SK-N-MC (cell line): Measurements from ENCODE around the gene CLEC17A.

ENCODE experiments used
- DNase-seq: peaks from one replicate; pipeline ENCODE4 v3.0.0-alpha.2; 2011; ENCODE audit warnings: low read depth, low spot score
- H3K27ac ChIP-seq: fragments of 200-600 bp; sonication (generic); 2 replicates; pipeline ENCODE4 v1.5.1; 2016; ENCODE audit warnings: mixed run types
- H3K36me3 ChIP-seq: fragments of 200-600 bp; sonication (generic); 2 replicates; pipeline ENCODE4 v1.6.1; 2017; ENCODE audit warnings: antibody characterized with exemption, low read length, mixed read lengths; ENCODE audit not compliant: insufficient read depth
- H3K4me3 ChIP-seq: fragments of 200-600 bp; sonication (generic); 2 replicates; pipeline ENCODE4 v1.5.1; 2016
- H3K9ac ChIP-seq: fragments of 200-600 bp; sonication (generic); 2 replicates; pipeline ENCODE4 v1.8.0; 2017; ENCODE audit warnings: mixed run types, mixed read lengths; ENCODE audit not compliant: insufficient read length
- H3K9me3 ChIP-seq: fragments of 200-600 bp; sonication (generic); 2 replicates; pipeline ENCODE4 v1.6.1; 2017; ENCODE audit warnings: low read depth, mild to moderate bottlenecking, antibody characterized with exemption, low read length, moderate library complexity, mixed read lengths
- EZH2 ChIP-seq: fragments of 200-600 bp; sonication (generic); IDR thresholded peaks from one replicate; pipeline ENCODE4 v1.6.1; 2017; ENCODE audit warnings: antibody characterized with exemption
- FOXP2 ChIP-seq: optimal IDR thresholded peaks from 2 replicates; pipeline ENCODE3; 2011; ENCODE audit warnings: mild to moderate bottlenecking, moderate library complexity; ENCODE audit not compliant: insufficient read depth; ENCODE audit errors: extremely low read length, control extremely low read depth
- POLR2AphosphoS5 ChIP-seq: IDR thresholded peaks from 2 replicates; pipeline ENCODE4 v1.6.1; 2012; ENCODE audit warnings: mild to moderate bottlenecking, low read depth, low read length, borderline replicate concordance

Gene CLEC17A

DNA sequence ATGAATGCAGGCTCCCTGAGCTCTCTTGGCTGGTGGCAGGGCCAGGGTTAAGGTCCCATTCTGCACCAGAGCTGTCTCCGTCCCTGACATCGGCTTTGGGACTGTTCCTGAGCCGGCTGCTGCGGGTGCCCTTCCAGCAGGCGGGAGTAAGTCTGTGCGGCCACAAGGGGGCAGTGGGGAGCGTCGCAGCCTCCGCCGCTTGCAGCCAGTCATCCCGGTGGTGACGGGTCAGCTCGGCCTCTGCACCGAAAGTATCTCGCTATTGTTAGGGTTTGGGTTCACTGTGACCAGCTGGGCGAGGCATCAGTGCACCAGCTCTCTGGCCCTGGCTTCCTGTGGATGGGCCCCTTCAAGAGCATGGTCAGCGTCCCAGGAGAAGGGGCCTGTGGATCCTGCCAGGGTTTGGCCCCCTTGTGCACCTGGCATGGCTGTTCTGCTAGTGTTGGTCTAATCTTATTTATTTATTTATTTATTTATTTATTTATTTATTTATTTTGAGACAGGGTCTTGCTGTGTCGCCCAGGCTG lies 26.2 kb upstream of the CLEC17A start:
- H3K36me3 ChIP-seq: no peaks in the 10 kb centered on the region
- no peak for DNase-seq
- H3K9ac ChIP-seq: no peak overlapping the region
- H3K4me3 ChIP-seq: no peak overlapping the region
- H3K9me3 ChIP-seq: no peaks in the 10 kb centered on the region
- TF ChIP-seq FOXP2: no peak
- no peak for TF ChIP-seq EZH2
- TF ChIP-seq POLR2AphosphoS5: no peak
- no peak overlapping the region for H3K27ac ChIP-seq

DNA sequence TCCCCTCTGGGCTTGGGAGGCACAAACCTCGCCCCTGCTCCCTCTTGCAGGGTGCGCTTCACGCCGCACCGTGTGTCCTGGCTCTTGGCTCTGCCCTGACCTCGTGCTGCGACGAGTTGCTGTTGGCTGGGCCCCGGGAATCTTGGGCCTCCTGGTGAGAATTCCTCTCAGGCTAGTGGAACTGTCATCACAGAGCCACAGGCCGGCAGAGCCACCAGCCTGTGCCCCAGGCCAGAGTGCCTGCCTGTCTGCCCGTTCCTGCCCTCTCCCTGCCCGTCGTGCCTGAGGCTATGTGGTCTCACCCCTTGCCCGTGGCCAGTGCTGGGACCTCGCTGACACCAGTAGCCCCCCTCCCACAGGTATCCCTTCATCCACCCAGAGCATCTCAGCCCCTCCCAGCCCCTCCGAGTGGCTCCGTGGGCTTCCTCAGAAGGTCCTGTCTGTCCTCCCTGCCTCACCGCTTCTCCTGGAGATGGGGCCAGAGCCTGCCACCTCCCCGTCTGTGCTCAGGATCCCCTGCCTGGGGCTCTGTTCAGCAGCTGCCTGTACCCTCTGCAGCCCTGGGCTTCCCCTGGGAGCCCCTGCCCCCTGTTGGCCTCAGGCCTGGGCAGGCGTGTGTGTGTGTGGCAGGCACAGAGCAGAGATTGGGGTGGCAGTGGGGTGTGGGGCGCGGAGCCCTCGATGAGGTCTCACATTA lies 24.4 kb upstream of the CLEC17A start:
- DNase-seq: no peak
- no peaks in the 10 kb centered on the region for H3K9me3 ChIP-seq
- no peak overlapping the region for H3K4me3 ChIP-seq
- 0 out of 2 replicates have a peak overlapping the region, but pooled peaks have one; percentile 25 for H3K27ac ChIP-seq
- H3K9ac ChIP-seq: no peak overlapping the region
- H3K36me3 ChIP-seq: peaks cover under 1% of the 10 kb centered on the region; the same call in 1 of the 2 replicates
- no peak for TF ChIP-seq POLR2AphosphoS5
- TF ChIP-seq FOXP2: no peak
- no peak for TF ChIP-seq EZH2

DNA sequence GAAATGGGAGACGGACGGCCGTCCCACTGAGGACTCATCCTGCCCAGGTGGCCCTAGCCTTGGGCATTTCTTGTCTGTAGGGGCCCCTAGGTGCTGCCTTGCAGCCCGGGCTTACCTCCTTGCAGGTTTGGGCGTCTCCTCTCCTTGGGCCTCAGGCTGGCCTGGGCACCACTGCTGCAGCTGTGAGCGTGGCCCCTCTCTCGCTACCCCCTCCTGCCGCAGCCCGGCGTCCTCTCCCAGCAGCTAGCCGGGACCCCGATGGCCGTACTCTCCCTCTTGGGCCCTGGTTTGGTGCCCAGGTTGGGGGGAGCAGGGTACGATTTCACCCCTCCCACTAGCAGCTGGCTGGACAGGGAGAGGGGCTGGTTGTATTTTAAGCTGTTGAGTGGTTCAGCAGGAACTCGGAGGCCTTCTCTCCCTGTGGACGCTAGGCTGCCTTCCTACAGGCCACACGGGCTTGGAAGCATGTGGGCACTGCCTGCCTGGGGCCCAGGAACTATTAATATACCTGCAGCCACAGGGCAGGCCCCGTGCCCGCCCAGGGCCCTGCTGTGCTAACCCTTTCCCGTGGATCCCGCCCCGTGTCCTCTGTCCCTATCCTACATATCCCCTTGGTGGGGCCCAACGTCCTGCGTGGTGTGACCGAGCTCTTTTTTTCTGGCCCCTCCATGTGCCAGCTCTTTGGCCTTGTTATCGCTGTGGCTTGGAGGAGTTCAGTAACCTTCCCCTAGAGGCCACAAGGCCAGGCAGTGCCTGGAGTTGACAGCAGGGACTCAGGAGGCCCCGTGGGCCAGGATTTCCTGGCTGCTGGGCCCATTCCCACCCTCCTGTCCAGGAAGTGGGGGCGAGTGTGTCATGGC lies 22.7 kb upstream of the CLEC17A start:
- Histone ChIP-seq H3K27ac (peak overlapping the region; percentile 57), H3K9me3 (no peaks in the 10 kb centered on the region)
- no peak for DNase-seq

DNA sequence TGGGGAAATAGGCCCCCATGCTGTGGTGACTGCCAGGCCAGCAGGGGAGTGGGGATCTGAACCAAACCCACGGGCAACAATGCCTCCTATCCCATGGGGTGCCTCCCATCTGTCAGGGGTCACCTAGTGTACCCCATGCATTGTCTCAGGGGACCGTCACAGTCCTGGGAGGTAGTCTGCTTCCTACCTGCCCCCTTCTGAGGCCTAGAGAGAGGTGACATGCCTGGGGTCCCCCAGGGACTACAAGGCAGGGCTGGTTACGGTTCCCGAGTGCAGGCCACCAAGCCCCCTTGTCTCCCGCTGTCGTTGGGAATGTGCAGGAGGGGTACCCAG lies 22.1 kb upstream of the CLEC17A start:
- DNase-seq: no peak
- no peak overlapping the region for H3K4me3 ChIP-seq
- H3K27ac ChIP-seq: peak overlapping the region; percentile 57
- no peaks in the 10 kb centered on the region for H3K9me3 ChIP-seq
- TF ChIP-seq POLR2AphosphoS5 (no peak), FOXP2 (no peak), EZH2 (no peak)
- peaks cover 16% of the 10 kb centered on the region; the same call in 1 of the 2 replicates for H3K36me3 ChIP-seq
- no peak overlapping the region for H3K9ac ChIP-seq

More for the DNA sequence above, 22.7 kb upstream of the CLEC17A start:
- peak overlapping the region; percentile 45 for H3K9ac ChIP-seq
- TF ChIP-seq FOXP2: no peak
- TF ChIP-seq EZH2: no peak
- no peak for TF ChIP-seq POLR2AphosphoS5
- H3K36me3 ChIP-seq: peaks cover 12% of the 10 kb centered on the region; the same call in 1 of the 2 replicates
- no peak overlapping the region for H3K4me3 ChIP-seq

DNA sequence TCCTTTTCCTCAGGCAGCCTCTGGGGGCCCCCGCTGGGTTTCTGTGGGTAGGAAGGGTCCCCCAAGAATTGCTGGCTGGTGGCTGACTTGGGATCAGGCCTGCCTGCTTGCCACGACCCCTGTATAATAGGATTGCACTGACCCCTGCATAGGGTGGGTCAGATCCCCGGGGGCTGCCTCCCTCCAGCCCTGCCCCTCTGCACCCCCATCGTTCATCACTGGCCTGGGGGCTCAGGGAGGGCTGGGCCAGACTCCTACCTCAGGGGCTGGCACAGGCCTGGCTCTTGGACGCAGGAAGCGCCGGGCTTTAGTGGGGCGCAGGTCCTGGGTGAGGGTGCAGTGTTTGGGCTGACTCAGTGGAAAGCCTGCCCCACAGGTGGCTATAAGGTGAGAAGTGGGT lies 21.6 kb upstream of the CLEC17A start:
- no peak for DNase-seq
- Histone ChIP-seq H3K27ac (peak overlapping the region; percentile 57; the same call in 1 of the 2 replicates), H3K9me3 (no peaks in the 10 kb centered on the region), H3K9ac (no peak overlapping the region), H3K4me3 (no peak overlapping the region), H3K36me3 (peaks cover 20% of the 10 kb centered on the region; the same call in 1 of the 2 replicates)
- no peak for TF ChIP-seq POLR2AphosphoS5
- TF ChIP-seq EZH2: no peak
- TF ChIP-seq FOXP2: no peak

DNA sequence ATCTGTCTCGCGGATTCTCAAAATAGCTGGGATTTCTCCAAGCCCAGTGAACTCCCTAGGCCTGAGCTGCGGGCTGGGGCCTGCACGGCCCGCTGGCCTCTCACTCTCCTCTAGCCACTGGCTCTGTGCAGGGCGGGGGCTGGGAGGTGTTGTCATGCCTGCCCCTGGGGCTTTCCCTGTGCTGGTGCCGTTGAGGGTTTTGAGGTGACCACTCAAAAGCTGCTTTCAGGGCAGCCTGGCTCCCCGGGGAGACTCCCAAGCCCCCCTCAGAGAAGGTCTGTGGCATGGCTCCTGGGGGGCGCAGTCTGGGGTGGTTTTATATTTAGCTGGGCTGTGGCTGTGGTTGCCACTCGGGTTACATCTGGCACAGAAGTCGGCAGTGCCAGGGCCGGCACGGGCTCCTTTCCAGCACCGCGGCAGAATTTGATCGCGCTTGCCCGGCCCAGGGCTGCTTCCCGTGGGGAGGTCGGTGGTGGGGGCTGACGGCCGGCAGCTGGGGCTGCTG lies 21.0 kb upstream of the CLEC17A start:
- Histone ChIP-seq H3K36me3 (peaks cover 21% of the 10 kb centered on the region; the same call in 1 of the 2 replicates), H3K4me3 (no peak overlapping the region), H3K9ac (no peak overlapping the region), H3K9me3 (no peaks in the 10 kb centered on the region), H3K27ac (0 out of 2 replicates have a peak overlapping the region, but pooled peaks have one; percentile 7)
- no peak for DNase-seq
- TF ChIP-seq POLR2AphosphoS5 (no peak), EZH2 (no peak)

DNA sequence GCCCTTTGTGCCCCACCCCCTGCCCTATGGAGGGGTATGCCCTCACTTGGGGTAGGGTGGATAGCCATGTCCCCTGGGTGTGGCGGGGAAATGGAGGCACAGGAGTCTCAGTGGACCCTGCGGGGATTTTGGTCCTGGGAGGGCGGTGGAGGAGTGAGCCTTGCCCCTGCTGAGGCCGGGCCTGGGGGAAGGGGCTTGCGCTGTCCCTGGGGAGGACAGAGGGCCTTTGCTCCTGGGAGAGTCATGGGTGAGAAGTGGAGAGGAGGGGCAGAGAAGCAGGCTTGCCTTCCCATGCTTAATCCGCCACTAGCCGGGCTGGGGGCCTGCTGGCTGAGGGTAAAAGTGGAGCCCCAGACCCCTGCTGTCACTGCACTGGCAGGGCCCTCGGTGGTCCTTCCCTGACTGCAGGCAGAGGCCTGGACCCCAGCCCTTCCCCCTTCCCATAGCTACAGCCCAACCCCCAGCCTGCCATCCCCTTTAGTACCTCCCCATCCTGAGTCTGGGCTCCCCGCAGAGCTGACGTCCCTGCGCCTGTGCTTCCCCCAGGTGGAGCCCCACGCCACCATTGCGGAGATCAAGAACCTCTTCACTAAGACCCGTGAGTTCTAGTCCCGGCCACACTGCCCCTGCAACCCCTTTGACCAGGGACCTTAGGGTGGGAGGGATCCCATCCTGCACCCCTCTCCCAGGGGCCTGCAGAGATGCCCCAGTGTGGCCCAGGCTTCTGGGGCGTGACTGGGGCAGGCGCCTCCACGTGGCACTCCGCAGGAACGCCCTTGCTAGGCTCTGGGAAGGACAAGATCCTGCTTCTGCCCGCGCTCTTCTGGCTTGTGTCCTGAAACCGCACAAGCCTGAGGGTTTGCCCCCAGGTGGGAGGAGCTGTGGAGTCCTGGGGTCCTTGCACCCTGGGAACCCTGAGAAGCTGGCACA lies 20.0 kb upstream of the CLEC17A start:
- DNase-seq: no peak
- H3K36me3 ChIP-seq: peaks cover 24% of the 10 kb centered on the region; the same call in 1 of the 2 replicates
- no peak overlapping the region for H3K4me3 ChIP-seq
- H3K9me3 ChIP-seq: no peaks in the 10 kb centered on the region
- no peak overlapping the region for H3K9ac ChIP-seq
- TF ChIP-seq FOXP2: no peak
- TF ChIP-seq EZH2: no peak
- TF ChIP-seq POLR2AphosphoS5: no peak
- H3K27ac ChIP-seq: 0 out of 2 replicates have a peak overlapping the region, but pooled peaks have one; percentile 6
